ENCODE results near the gene EVI5.

- TF ChIP-seq POLR2A (IDR thresholded peaks at IDR 0.05), result no peak
- no peak for TF ChIP-seq CTCF (IDR thresholded peaks at IDR 0.05)
Observed at GRCh38 chr1:92736395-92736794, 48.5 kb downstream of the EVI5 start.

Data from Peyer's patch (tissue), 4 donors.